ENCODE measurements around the gene RCHY1. TPM values are rescaled to one million over a fixed set of nuclear protein-coding genes. Genes with fewer than 3 reads are reported as not detected.

RCHY1 gene
- total RNA-seq, 1 experiment from 2014 or later: 33.4 TPM

GRCh38 chr4:75514949-75515612 is 878 bp upstream of the RCHY1 start:
- Histone ChIP-seq H3K9me2 (ENCODE audit: insufficient read depth) (no peaks in the 10 kb centered on the region), H3K36me3 (ENCODE audit: control insufficient read depth in 1 of 2, insufficient read depth in 2 of 2, low read length in 2 of 2) (peaks cover 9 to 15% of the 10 kb centered on the region in 2 experiments; a peak in 3 of 4 replicates), H3K4me1 (ENCODE audit: control insufficient read depth in 1 of 2, insufficient read depth in 2 of 2, low read length in 2 of 2) (peaks cover 8 to 24% of the 10 kb centered on the region in 2 experiments; a peak in 3 of 4 replicates), H3K27ac (ENCODE audit: low read depth, low read length) (peak overlapping the region; percentile 78), H3K9ac (ENCODE audit: low read length) (peak overlapping the region; percentile 97), H2AFZ (ENCODE audit: low read depth, low read length, poor library complexity, severe bottlenecking) (peak overlapping the region; percentile 28), H3K9me3 (ENCODE audit: control insufficient read depth in 1 of 2, insufficient read depth in 1 of 2, low read depth in 1 of 2, low read length in 2 of 2) (no peaks in the 10 kb centered on the region), H3K79me2 (ENCODE audit: insufficient read depth, low read length) (peaks cover 50% of the 10 kb centered on the region), H4K20me1 (ENCODE audit: insufficient read depth) (no peaks in the 10 kb centered on the region), H3K4me3 (replicated peaks in 1 of 2; ENCODE audit: low read depth in 1 of 2, low read length in 2 of 2) (peak overlapping the region; percentile 59 to 94), H3K4me2 (ENCODE audit: low read length) (peak overlapping the region; percentile 95), H3K27me3 (ENCODE audit: insufficient read depth, low read length) (no peaks in the 10 kb centered on the region)
- TF ChIP-seq ZNF274 (IDR thresholded peaks at IDR 0.05; ENCODE audit: low read depth, low read length) (no peak), EZH2phosphoT487 (IDR thresholded peaks at IDR 0.05; ENCODE audit: borderline replicate concordance) (no peak), ATF3 (IDR thresholded peaks at IDR 0.05) (no peak), SP1 (IDR thresholded peaks at IDR 0.05; ENCODE audit: low read depth) (no peak), YY1 (IDR thresholded peaks at IDR 0.05; ENCODE audit: extremely low read depth, insufficient replicate concordance, low read depth, low read length) (no peak), CBX3 (IDR thresholded peaks at IDR 0.05; ENCODE audit: low read depth) (no peak), CTCF (IDR thresholded peaks at IDR 0.05 in 2 of 3, conservative IDR thresholded peaks at IDR 0.05 in 1 of 3; ENCODE audit: borderline replicate concordance in 1 of 3, insufficient read depth in 1 of 3, low read depth in 2 of 3, low read length in 2 of 3) (no peak), ZBTB33 (IDR thresholded peaks at IDR 0.05; ENCODE audit: extremely low read depth, insufficient replicate concordance, low read length) (no peak), RAD21 (IDR thresholded peaks at IDR 0.05; ENCODE audit: low read depth) (no peak), JUND (IDR thresholded peaks at IDR 0.05) (no peak), EZH2 (IDR thresholded peaks at IDR 0.05) (no peak), REST (IDR thresholded peaks at IDR 0.05; ENCODE audit: low read depth) (no peak), SIN3A (IDR thresholded peaks at IDR 0.05; ENCODE audit: low read depth) (no peak), SRF (IDR thresholded peaks at IDR 0.05; ENCODE audit: low read depth) (no peak), ZFX (IDR thresholded peaks at IDR 0.05) (no peak; the same call in 1 of the 2 replicates), CEBPB (IDR thresholded peaks at IDR 0.05; ENCODE audit: low read depth) (no peak), TCF7L2 (IDR thresholded peaks at IDR 0.05; ENCODE audit: borderline replicate concordance, extremely low read depth, insufficient read depth, insufficient read length) (no peak), ELF1 (IDR thresholded peaks at IDR 0.05; ENCODE audit: borderline replicate concordance, low read depth) (no peak), MAX (IDR thresholded peaks at IDR 0.05) (no peak)
- DNase-seq (ENCODE audit: low read depth, low spot score) (no peak), ATAC-seq (peak; percentile 3; the same call in 1 of the 2 replicates)
- POLR2A ChIA-PET: interaction anchor here (1.0 to 1.2 kb wide), 2 partner anchors 10 to 15 kb away, joined by 3 to 6 read pairs; no protein-coding TSS in a partner anchor
- no TSS peak for BruUV-seq (replicated peaks)
- intact Hi-C loops (cut with micrococcal nuclease): loop anchor here (5.0 kb wide), 1 partner anchor 1243 kb away; no protein-coding TSS in a partner anchor
- CTCF ChIA-PET: no interaction called here
- RAD21 ChIA-PET (ENCODE audit: low non-redundant PET in 1 of 2, low total read pairs in 2 of 2, uncharacterized antibody in 2 of 2, unreplicated experiment in 2 of 2): no interaction called here

Data from HCT116 (cell line).